Calu3 (cell line): Measurements from ENCODE around the gene PPFIA2. TPM values are rescaled to one million over a fixed set of nuclear protein-coding genes. Genes with fewer than 3 reads are reported as not detected.

Source experiments
- BruUV-seq: library from RNA; stranded (reverse); fragments of 400-500 nt; replicated peaks from 2 replicates; lab custom pipeline; 2021; lab: Mats Ljungman, UMichigan
- CTCF ChIA-PET: fragments of 300-600 bp; sonication (Branson Sonifier 250); formaldehyde crosslinking; loops from one replicate; lab custom pipeline; 2022; ENCODE audit warnings: antibody characterized with exemption; lab: Charles Lee
- DNase-seq: peaks from one replicate; pipeline ENCODE4 v3.0.0; 2022
- H3K27ac Mint-ChIP-seq: one replicate; pipeline ENCODE4 v1.8.0; 2022; ENCODE audit warnings: mixed read lengths; ENCODE audit not compliant: unreplicated experiment
- H3K27me3 Mint-ChIP-seq: one replicate; pipeline ENCODE4 v1.8.0; 2022; ENCODE audit warnings: mixed read lengths; ENCODE audit not compliant: unreplicated experiment
- H3K36me3 Mint-ChIP-seq: one replicate; pipeline ENCODE4 v1.8.0; 2022; ENCODE audit warnings: mild to moderate bottlenecking, moderate library complexity, mixed read lengths; ENCODE audit not compliant: insufficient read depth, unreplicated experiment
- H3K4me1 Mint-ChIP-seq: one replicate; pipeline ENCODE4 v1.8.0; 2022; ENCODE audit warnings: mild to moderate bottlenecking, low read depth, mixed read lengths; ENCODE audit not compliant: unreplicated experiment
- H3K4me3 Mint-ChIP-seq: one replicate; pipeline ENCODE4 v1.8.0; 2022; ENCODE audit warnings: mild to moderate bottlenecking, low read depth, moderate library complexity, mixed read lengths; ENCODE audit not compliant: unreplicated experiment
- H3K9me3 Mint-ChIP-seq: one replicate; pipeline ENCODE4 v1.8.0; 2022; ENCODE audit warnings: low read depth, mixed read lengths; ENCODE audit not compliant: unreplicated experiment
- intact Hi-C: fragments of 100-400 bp; cut with micrococcal nuclease; formaldehyde crosslinking; loops from one replicate; pipeline ENCODE4 v1.10.0; 2022; ENCODE audit not compliant: unreplicated experiment
- total RNA-seq: library from RNA; stranded (reverse); gene quantifications from 2 replicates; pipeline ENCODE4 v1.2.3, GENCODE V29; 2022
- TF ChIP-seq, protein P1 (sequence below): fragments of 200-600 bp; IDR thresholded peaks from one replicate; pipeline ENCODE4 v1.8.0; 2022; ENCODE audit warnings: antibody characterized with exemption; ENCODE audit not compliant: unreplicated experiment

Gene PPFIA2
- total RNA-seq, 1 experiment from 2014 or later, result 0.07 TPM

DNA sequence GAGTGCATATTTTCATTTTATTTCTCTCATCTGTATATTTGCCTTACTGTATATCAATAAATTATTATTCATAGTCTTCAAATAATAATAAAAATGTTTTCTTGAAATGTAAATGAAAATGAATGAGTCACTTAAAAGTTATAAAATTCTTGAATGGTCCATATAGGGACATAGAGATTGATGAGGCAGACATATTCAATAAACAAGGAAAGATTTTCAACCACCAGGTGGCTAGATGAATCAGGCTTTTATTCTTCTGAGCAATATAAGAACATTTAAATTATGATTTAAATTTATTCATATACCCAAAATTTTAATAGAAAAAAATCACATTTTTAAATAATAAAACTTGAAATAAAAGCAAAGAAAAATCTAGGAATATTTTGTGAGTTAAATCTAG is 431.7 kb downstream of the PPFIA2 start:
- Mint-ChIP-seq H3K4me1 (no peaks in the 10 kb centered on the region), H3K36me3 (no peaks in the 10 kb centered on the region), H3K4me3 (no peak overlapping the region), H3K27me3 (no peaks in the 10 kb centered on the region), H3K9me3 (no peaks in the 10 kb centered on the region), H3K27ac (no peak overlapping the region)
- no TSS peak for BruUV-seq
- intact Hi-C loops, result no loop called here
- TF ChIP-seq, protein P1, sequence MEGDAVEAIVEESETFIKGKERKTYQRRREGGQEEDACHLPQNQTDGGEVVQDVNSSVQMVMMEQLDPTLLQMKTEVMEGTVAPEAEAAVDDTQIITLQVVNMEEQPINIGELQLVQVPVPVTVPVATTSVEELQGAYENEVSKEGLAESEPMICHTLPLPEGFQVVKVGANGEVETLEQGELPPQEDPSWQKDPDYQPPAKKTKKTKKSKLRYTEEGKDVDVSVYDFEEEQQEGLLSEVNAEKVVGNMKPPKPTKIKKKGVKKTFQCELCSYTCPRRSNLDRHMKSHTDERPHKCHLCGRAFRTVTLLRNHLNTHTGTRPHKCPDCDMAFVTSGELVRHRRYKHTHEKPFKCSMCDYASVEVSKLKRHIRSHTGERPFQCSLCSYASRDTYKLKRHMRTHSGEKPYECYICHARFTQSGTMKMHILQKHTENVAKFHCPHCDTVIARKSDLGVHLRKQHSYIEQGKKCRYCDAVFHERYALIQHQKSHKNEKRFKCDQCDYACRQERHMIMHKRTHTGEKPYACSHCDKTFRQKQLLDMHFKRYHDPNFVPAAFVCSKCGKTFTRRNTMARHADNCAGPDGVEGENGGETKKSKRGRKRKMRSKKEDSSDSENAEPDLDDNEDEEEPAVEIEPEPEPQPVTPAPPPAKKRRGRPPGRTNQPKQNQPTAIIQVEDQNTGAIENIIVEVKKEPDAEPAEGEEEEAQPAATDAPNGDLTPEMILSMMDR, result no peak
- DNase-seq, result no peak
- CTCF ChIA-PET, result no interaction called here

DNA sequence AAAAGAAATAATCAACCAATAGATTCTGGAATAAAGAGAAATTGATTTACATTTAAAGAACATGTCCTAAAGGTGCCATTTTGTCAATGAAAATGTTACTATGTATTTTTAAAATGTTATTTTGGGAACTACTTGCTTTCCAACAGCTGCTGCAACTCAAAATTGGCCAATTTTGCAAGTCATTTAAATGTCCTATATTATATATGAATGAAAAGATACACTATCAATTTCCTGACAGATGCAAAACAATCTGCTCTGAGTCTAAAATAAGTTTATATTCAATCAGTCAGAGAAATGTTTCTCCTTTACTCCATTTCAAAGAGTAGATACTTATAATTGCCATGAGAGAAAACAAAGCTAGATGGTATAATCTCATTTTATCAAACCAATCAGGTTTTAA is 434.1 kb downstream of the PPFIA2 start:
- TF ChIP-seq, protein P1, result no peak
- Mint-ChIP-seq H3K27me3 (no peaks in the 10 kb centered on the region), H3K4me1 (no peaks in the 10 kb centered on the region), H3K9me3 (no peaks in the 10 kb centered on the region), H3K27ac (no peak overlapping the region), H3K4me3 (no peak overlapping the region), H3K36me3 (no peaks in the 10 kb centered on the region)
- BruUV-seq, result no TSS peak
- CTCF ChIA-PET, result no interaction called here
- DNase-seq, result no peak
- intact Hi-C loops, result no loop called here

DNA sequence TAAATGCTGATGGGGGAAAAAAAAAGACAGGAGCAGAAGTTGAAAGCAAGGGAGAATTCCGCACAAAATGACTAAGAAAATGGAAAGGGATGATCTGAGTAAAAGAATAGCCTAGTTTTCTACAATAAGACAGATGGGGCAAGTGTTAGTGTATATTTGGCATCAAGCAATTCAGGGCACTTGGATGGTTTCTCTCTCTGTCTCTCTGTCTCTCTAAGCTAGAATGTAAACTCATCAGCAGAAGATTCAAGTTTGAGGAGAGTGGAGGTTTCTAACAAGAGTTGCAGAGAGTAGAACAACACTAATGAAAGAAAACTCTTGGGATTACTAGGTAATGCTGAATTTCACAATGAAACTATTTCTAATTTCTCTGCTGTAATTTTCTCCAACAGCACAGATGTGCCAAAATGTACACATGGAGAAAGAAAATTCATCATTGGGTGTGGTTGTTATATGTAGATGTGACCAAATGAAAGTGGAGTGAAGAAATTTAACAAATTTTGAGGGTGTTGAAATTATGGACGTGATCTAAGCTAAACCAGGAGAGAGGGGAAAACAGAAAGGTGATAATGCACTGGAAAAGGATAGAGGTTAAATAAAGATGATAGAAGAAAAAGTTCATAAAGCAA is 444.1 kb downstream of the PPFIA2 start:
- peaks cover 4% of the 10 kb centered on the region for H3K9me3 Mint-ChIP-seq
- TF ChIP-seq, protein P1, result no peak
- CTCF ChIA-PET, result no interaction called here
- no TSS peak for BruUV-seq
- no peaks in the 10 kb centered on the region for H3K36me3 Mint-ChIP-seq
- DNase-seq, result no peak
- H3K4me3 Mint-ChIP-seq, result no peak overlapping the region
- no peaks in the 10 kb centered on the region for H3K4me1 Mint-ChIP-seq
- H3K27ac Mint-ChIP-seq, result no peak overlapping the region
- intact Hi-C loops, result no loop called here
- H3K27me3 Mint-ChIP-seq, result no peaks in the 10 kb centered on the region

DNA sequence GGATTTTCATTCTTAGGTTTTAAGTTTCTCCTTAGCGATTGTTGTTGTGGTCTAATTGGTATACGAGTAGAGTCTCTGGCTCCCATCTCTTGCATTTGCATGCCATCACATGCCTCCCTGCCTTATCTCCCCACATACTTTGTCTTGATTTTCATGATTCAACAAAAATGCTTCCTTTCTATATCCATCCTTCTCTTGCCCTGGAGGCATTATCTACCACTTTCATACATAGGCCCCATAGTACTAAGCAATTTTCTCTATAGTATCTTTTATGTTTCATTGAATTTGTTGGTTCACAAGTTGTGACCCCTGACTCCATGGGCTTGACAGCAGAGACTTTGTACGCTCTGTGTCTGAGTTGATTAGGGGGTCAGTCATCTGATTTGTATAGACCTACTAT is 455.2 kb downstream of the PPFIA2 start:
- no TSS peak for BruUV-seq
- H3K27me3 Mint-ChIP-seq, result no peaks in the 10 kb centered on the region
- no peak overlapping the region for H3K4me3 Mint-ChIP-seq
- no peaks in the 10 kb centered on the region for H3K36me3 Mint-ChIP-seq
- H3K4me1 Mint-ChIP-seq, result no peaks in the 10 kb centered on the region
- no peak overlapping the region for H3K27ac Mint-ChIP-seq
- TF ChIP-seq, protein P1, result no peak
- intact Hi-C loops, result no loop called here
- CTCF ChIA-PET, result no interaction called here
- DNase-seq, result no peak
- no peaks in the 10 kb centered on the region for H3K9me3 Mint-ChIP-seq
